IMR-90 (cell line): Measurements from ENCODE around the gene TGFBRAP1. TPM values are rescaled to one million over a fixed set of nuclear protein-coding genes. Genes with fewer than 3 reads are reported as not detected.

Experiments
- ATAC-seq: fragments of 200-7000 bp; cut with Tn5 transposase; 2 replicates; pipeline ENCODE4 v1.9.1; 2020; ENCODE audit warnings: low read depth, mild to moderate bottlenecking, moderate library complexity
- BruUV-seq: library from RNA; stranded (reverse); fragments of 400-500 nt; replicated peaks from 2 replicates; lab custom pipeline; 2021; lab: Mats Ljungman, UMichigan
- CTCF ChIA-PET: fragments of 300-600 bp; formaldehyde crosslinking; extraction: SDS; loops from one replicate; lab custom pipeline; 2021; ENCODE audit warnings: antibody characterized with exemption; lab: Yijun Ruan, JAX
- POLR2A ChIA-PET: fragments of 300-600 bp; sonication (Branson Sonifier 250); formaldehyde crosslinking; loops from one replicate; lab custom pipeline; 2022; ENCODE audit warnings: antibody characterized with exemption; ENCODE audit not compliant: unreplicated experiment; lab: Charles Lee
- DNase-seq: peaks from one replicate; pipeline ENCODE4 v3.0.0; 2013
- H2AFZ ChIP-seq: replicated peaks from 2 replicates; pipeline ENCODE3; 2013; ENCODE audit warnings: low read length, mild to moderate bottlenecking; ENCODE audit not compliant: poor library complexity
- H2AK5ac ChIP-seq: 2 replicates; pipeline ENCODE4 v1.6.1; 2013; ENCODE audit warnings: low read depth, low read length, inconsistent platforms
- H2AK9ac ChIP-seq: replicated peaks from 2 replicates; pipeline ENCODE3; 2013; ENCODE audit warnings: mild to moderate bottlenecking, low read depth, low read length, moderate library complexity; ENCODE audit not compliant: poor library complexity
- H2BK120ac ChIP-seq: 2 replicates; pipeline ENCODE4 v1.6.1; 2013; ENCODE audit warnings: low read depth, low read length, inconsistent platforms
- H2BK15ac ChIP-seq: 3 replicates; pipeline ENCODE4 v1.6.1; 2013; ENCODE audit warnings: low read depth, low read length, inconsistent platforms
- H2BK20ac ChIP-seq: 2 replicates; pipeline ENCODE4 v1.6.1; 2013; ENCODE audit warnings: low read depth, mild to moderate bottlenecking, inconsistent platforms, low read length, moderate library complexity
- H2BK5ac ChIP-seq: 2 replicates; pipeline ENCODE4 v1.6.1; 2013; ENCODE audit warnings: mild to moderate bottlenecking, low read depth, low read length, inconsistent platforms; ENCODE audit not compliant: poor library complexity, severe bottlenecking
- H3K14ac ChIP-seq: replicated peaks from 2 replicates; pipeline ENCODE4 v1.6.1; 2013; ENCODE audit warnings: low read depth, low read length, inconsistent platforms
- H3K18ac ChIP-seq: 2 replicates; pipeline ENCODE4 v1.6.1; 2013; ENCODE audit warnings: low read depth, low read length, control low read depth
- H3K23ac ChIP-seq: 2 replicates; pipeline ENCODE4 v1.6.1; 2013; ENCODE audit warnings: low read depth, low read length, inconsistent platforms
- H3K27ac ChIP-seq: 2 replicates; pipeline ENCODE4 v1.5.1; 2013; ENCODE audit warnings: mild to moderate bottlenecking, control low read depth, low read length; ENCODE audit not compliant: insufficient read depth
- H3K27me3 ChIP-seq: 2 replicates; pipeline ENCODE4 v1.6.1; 2013; ENCODE audit warnings: low read length; ENCODE audit not compliant: control insufficient read depth, insufficient read depth
- H3K36me3 ChIP-seq: 2 replicates; pipeline ENCODE4 v1.6.1; 2013; ENCODE audit warnings: low read length, mixed read lengths; ENCODE audit not compliant: control insufficient read depth, insufficient read depth
- H3K4ac ChIP-seq: 2 replicates; pipeline ENCODE4 v1.6.1; 2013; ENCODE audit warnings: low read depth, low read length, inconsistent platforms
- H3K4me1 ChIP-seq: 2 replicates; pipeline ENCODE4 v1.6.1; 2013; ENCODE audit warnings: low read length, mixed read lengths; ENCODE audit not compliant: control insufficient read depth, insufficient read depth
- H3K4me2 ChIP-seq: 2 replicates; pipeline ENCODE4 v1.6.1; 2013; ENCODE audit warnings: low read depth, mild to moderate bottlenecking, control low read depth, low read length, moderate library complexity
- H3K4me3 ChIP-seq: 2 replicates; pipeline ENCODE4 v1.5.1; 2013; ENCODE audit warnings: low read depth, mild to moderate bottlenecking, control low read depth, low read length, moderate library complexity; ENCODE audit not compliant: insufficient read depth
- H3K56ac ChIP-seq: 2 replicates; pipeline ENCODE4 v1.6.1; 2013; ENCODE audit warnings: low read length, inconsistent platforms; ENCODE audit not compliant: insufficient read depth; ENCODE audit errors: extremely low read depth
- H3K79me1 ChIP-seq, 2 experiments: 2 replicates each; pipeline ENCODE4 v1.6.1; 2013; ENCODE audit warnings: low read length in 2 of 2, inconsistent platforms in 1 of 2, low read depth in 1 of 2
- H3K9ac ChIP-seq: 2 replicates; pipeline ENCODE4 v1.6.1; 2013; ENCODE audit warnings: low read depth, low read length, control low read depth
- H3K9me1 ChIP-seq: 2 replicates; pipeline ENCODE4 v1.6.1; 2013; ENCODE audit warnings: low read length, inconsistent platforms; ENCODE audit not compliant: insufficient read depth
- H3K9me3 ChIP-seq: 2 replicates; pipeline ENCODE4 v1.6.1; 2013; ENCODE audit warnings: low read length; ENCODE audit not compliant: control insufficient read depth, insufficient read depth
- H4K20me1 ChIP-seq: 2 replicates; pipeline ENCODE4 v1.6.1; 2013; ENCODE audit warnings: low read length, inconsistent platforms; ENCODE audit not compliant: insufficient read depth
- H4K5ac ChIP-seq: 2 replicates; pipeline ENCODE4 v1.6.1; 2013; ENCODE audit warnings: mild to moderate bottlenecking, low read depth, low read length, control low read depth
- H4K8ac ChIP-seq, 2 experiments: 2 replicates each; pipeline ENCODE4 v1.6.1; 2013; ENCODE audit warnings: low read depth in 2 of 2, low read length in 2 of 2, control low read depth in 1 of 2, inconsistent platforms in 1 of 2
- H4K91ac ChIP-seq: 2 replicates; pipeline ENCODE4 v1.6.1; 2013; ENCODE audit warnings: low read depth, low read length, inconsistent platforms; ENCODE audit not compliant: insufficient read depth
- BHLHE40 ChIP-seq: fragments of 150-350 bp; IDR thresholded peaks from 2 replicates; pipeline ENCODE4 v1.6.1; 2016; ENCODE audit warnings: mild to moderate bottlenecking, low read depth, low read length
- CHD1 ChIP-seq: IDR thresholded peaks from 2 replicates; pipeline ENCODE4 v1.6.1; 2012; ENCODE audit warnings: low read depth, low read length, improper control_type of control experiment
- FOS ChIP-seq: fragments of 150-350 bp; IDR thresholded peaks from 2 replicates; pipeline ENCODE4 v1.6.1; 2016; ENCODE audit warnings: low read depth, low read length
- MAFK ChIP-seq: IDR thresholded peaks from 2 replicates; pipeline ENCODE4 v1.6.1; 2012; ENCODE audit warnings: low read depth, low read length, improper control_type of control experiment
- MAZ ChIP-seq: IDR thresholded peaks from 2 replicates; pipeline ENCODE4 v1.6.1; 2012; ENCODE audit warnings: low read depth, mild to moderate bottlenecking, low read length, improper control_type of control experiment, moderate library complexity, borderline replicate concordance
- MXI1 ChIP-seq: IDR thresholded peaks from 2 replicates; pipeline ENCODE4 v1.6.1; 2012; ENCODE audit warnings: low read depth, mild to moderate bottlenecking, low read length, moderate library complexity, borderline replicate concordance
- POLR2A ChIP-seq: IDR thresholded peaks from 2 replicates; pipeline ENCODE4 v1.6.1; 2012; ENCODE audit warnings: mild to moderate bottlenecking, low read depth, low read length
- RAD21 ChIP-seq: IDR thresholded peaks from 2 replicates; pipeline ENCODE4 v1.6.1; 2012; ENCODE audit warnings: low read length, improper control_type of control experiment
- RCOR1 ChIP-seq: IDR thresholded peaks from 2 replicates; pipeline ENCODE4 v1.6.1; 2012; ENCODE audit warnings: mild to moderate bottlenecking, low read length, improper control_type of control experiment; ENCODE audit not compliant: insufficient replicate concordance
- RFX5 ChIP-seq: IDR thresholded peaks from 2 replicates; pipeline ENCODE4 v1.8.0; 2012; ENCODE audit warnings: low read depth, mild to moderate bottlenecking, low read length, moderate library complexity
- SMC3 ChIP-seq: fragments of 150-350 bp; IDR thresholded peaks from 2 replicates; pipeline ENCODE4 v1.6.1; 2016; ENCODE audit warnings: low read depth, mild to moderate bottlenecking, antibody characterized with exemption, low read length, moderate library complexity
- WGBS, 2 experiments: methylation state at CpG; one replicate each; pipeline versions ENCODE4 v1.1.5 to v1.1.7; 2013; ENCODE audit warnings: missing lambda C conversion rate in 2 of 2; ENCODE audit not compliant: insufficient read length in 1 of 2; ENCODE audit errors: extremely low coverage in 2 of 2; 5-methylcytosine and 5-hydroxymethylcytosine counted together
- dilution Hi-C: fragments of 300-500 bp; cut with HindIII; formaldehyde crosslinking; loops from one replicate; pipeline ENCODE4 v1.14.3; 2018; ENCODE audit warnings: low sequenced_read_pairs; ENCODE audit not compliant: unreplicated experiment
- in situ Hi-C: fragments of 300-500 bp; cut with MboI; formaldehyde crosslinking; loops from 3 replicates; pipeline ENCODE4 v1.14.3; 2019; ENCODE audit warnings: low sequenced_read_pairs, inconsistent platforms, mixed read lengths
- intact Hi-C: fragments of 100-400 bp; cut with micrococcal nuclease; formaldehyde crosslinking; loops from 2 replicates; pipeline ENCODE4 v1.10.0; 2022
- polyA plus RNA-seq, 3 experiments: library from polyadenylated mRNA; depleted of rRNA; stranded (reverse); fragments of >200 nt; gene quantifications; 2 replicates each; pipeline ENCODE4 v1.2.3, GENCODE V29; 2012; ENCODE audit warnings: low replicate concordance in 1 of 3
- total RNA-seq: library from RNA; depleted of rRNA; stranded (reverse); fragments of >200 nt; gene quantifications from 2 replicates; pipeline ENCODE4 v1.2.3, GENCODE V29; 2012
- TF ChIP-seq, protein P1 (sequence below): fragments of 150-350 bp; IDR thresholded peaks from 2 replicates; pipeline ENCODE4 v1.6.1; 2016; ENCODE audit warnings: low read depth, mild to moderate bottlenecking, low read length, moderate library complexity, borderline replicate concordance

TGFBRAP1 gene
- total and polyA plus RNA-seq, 2 of the 4 experiments (the other 2 are of a cell fraction) = 7.2 to 10.4 TPM

DNA sequence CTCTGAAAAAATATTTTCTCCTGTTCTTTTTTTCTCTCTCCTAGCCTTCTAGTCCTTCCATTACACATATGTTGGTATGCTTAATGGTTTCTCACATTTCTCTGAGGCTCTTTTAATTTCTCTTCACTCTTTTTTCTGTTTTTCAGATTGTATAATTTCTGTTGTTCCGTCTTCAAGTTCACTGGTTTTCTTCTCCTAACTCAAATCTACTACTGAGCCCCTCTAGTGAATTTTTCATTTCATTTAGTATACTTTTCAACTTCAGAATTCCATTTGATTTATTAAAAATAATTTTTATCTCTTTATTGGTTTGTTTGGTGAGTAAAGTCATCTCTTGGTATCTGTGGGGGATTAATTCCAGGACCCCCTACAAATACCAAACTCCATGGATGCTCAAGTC lies 27.6 kb upstream of the TGFBRAP1 start:
- no peak overlapping the region for H3K14ac ChIP-seq
- H2AK9ac ChIP-seq = no peak overlapping the region
- H3K27me3 ChIP-seq = no peaks in the 10 kb centered on the region
- H3K56ac ChIP-seq = no peak overlapping the region
- dilution Hi-C loops = no loop called here
- H3K4me3 ChIP-seq = no peak overlapping the region
- peaks cover 6 to 29% of the 10 kb centered on the region in 2 experiments; a peak in 2 of 4 replicates for H3K79me1 ChIP-seq
- ATAC-seq (no peak), DNase-seq (no peak)
- H3K4me1 ChIP-seq = peaks cover 2% of the 10 kb centered on the region; the same call in 1 of the 2 replicates
- no peak overlapping the region for H2AFZ ChIP-seq
- H2BK15ac ChIP-seq = no peak overlapping the region
- no peak overlapping the region for H2BK20ac ChIP-seq
- H3K4ac ChIP-seq = no peak overlapping the region
- no peak overlapping the region for H2BK5ac ChIP-seq
- H4K20me1 ChIP-seq = peaks cover 4% of the 10 kb centered on the region; the same call in 1 of the 2 replicates
- H2BK120ac ChIP-seq = no peak overlapping the region
- no peak overlapping the region for H4K8ac ChIP-seq
- no peak for TF ChIP-seq RFX5
- TF ChIP-seq, protein P1, sequence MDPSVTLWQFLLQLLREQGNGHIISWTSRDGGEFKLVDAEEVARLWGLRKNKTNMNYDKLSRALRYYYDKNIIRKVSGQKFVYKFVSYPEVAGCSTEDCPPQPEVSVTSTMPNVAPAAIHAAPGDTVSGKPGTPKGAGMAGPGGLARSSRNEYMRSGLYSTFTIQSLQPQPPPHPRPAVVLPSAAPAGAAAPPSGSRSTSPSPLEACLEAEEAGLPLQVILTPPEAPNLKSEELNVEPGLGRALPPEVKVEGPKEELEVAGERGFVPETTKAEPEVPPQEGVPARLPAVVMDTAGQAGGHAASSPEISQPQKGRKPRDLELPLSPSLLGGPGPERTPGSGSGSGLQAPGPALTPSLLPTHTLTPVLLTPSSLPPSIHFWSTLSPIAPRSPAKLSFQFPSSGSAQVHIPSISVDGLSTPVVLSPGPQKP = no peak
- no peak for TF ChIP-seq CHD1
- no peak for TF ChIP-seq MAFK
- TF ChIP-seq BHLHE40 = no peak
- no peak for TF ChIP-seq POLR2A
- no peak for TF ChIP-seq RAD21
- no peak for TF ChIP-seq RCOR1
- TF ChIP-seq FOS = no peak
- TF ChIP-seq MXI1 = no peak
- no peak for TF ChIP-seq MAZ
- no peak for TF ChIP-seq SMC3
- WGBS, 2 experiments = no CpG with 5 or more reads among the region's 1 CpG
- ChIA-PET CTCF (no interaction called here), POLR2A (no interaction called here)
- intact Hi-C loops = no loop called here
- H3K9me1 ChIP-seq = no peaks in the 10 kb centered on the region
- H3K27ac ChIP-seq = no peak overlapping the region
- H4K5ac ChIP-seq = no peak overlapping the region
- in situ Hi-C loops = no loop called here
- H3K36me3 ChIP-seq = peaks cover 30% of the 10 kb centered on the region
- no peak overlapping the region for H4K91ac ChIP-seq
- BruUV-seq = no TSS peak
- no peak overlapping the region for H2AK5ac ChIP-seq
- H3K9ac ChIP-seq = no peak overlapping the region
- H3K18ac ChIP-seq = no peak overlapping the region
- H3K23ac ChIP-seq = no peak overlapping the region
- H3K4me2 ChIP-seq = no peak overlapping the region
- no peaks in the 10 kb centered on the region for H3K9me3 ChIP-seq
